Peyer's patch (tissue), 4 donors: ENCODE measurements around the gene COCH.

Experiments
- CTCF ChIP-seq, 6 experiments: fragments of 450-650 bp in 4 of 6; fragments of 200-600 bp in 2 of 6; sonication (generic) in 1 of 6; IDR thresholded peaks; one replicate each; pipeline ENCODE4 v1.5.1; 2017 to 2019; ENCODE audit warnings: antibody characterized with exemption in 6 of 6, mild to moderate bottlenecking in 3 of 6, moderate library complexity in 1 of 6
- POLR2A ChIP-seq, 2 donors: fragments of 450-650 bp; IDR thresholded peaks; one replicate each; pipeline ENCODE4 v1.5.1; 2017; ENCODE audit warnings: antibody characterized with exemption in 2 of 2, mild to moderate bottlenecking in 2 of 2, moderate library complexity in 2 of 2

- no peak for TF ChIP-seq CTCF (IDR thresholded peaks at IDR 0.05)
- no peak for TF ChIP-seq POLR2A (IDR thresholded peaks at IDR 0.05)
These were observed 1.8 kb upstream of the COCH start for GRCh38 chr14:30872602-30873001.
